T1000 (cell line): ENCODE measurements around the gene STN1.

Experiments
- DNase-seq: peaks from one replicate; lab custom pipeline; 2025; ENCODE audit warnings: mixed read lengths; lab: John Stamatoyannopoulos, UW

STN1 gene

GRCh38 chr10:103929381-103929921 is 11.5 kb upstream of the STN1 start:
- no peak for DNase-seq

GRCh38 chr10:103928784-103929183 is 10.8 kb upstream of the STN1 start:
- no peak for DNase-seq

- no peak for DNase-seq
These were observed 8.8 kb upstream of the STN1 start for GRCh38 chr10:103926722-103927319.

- DNase-seq: no peak
These were observed 7.6 kb upstream of the STN1 start for GRCh38 chr10:103925591-103925990.

- DNase-seq: no peak
These were observed 5.5 kb upstream of the STN1 start for GRCh38 chr10:103923502-103923901.

GRCh38 chr10:103922659-103923058 is 4.7 kb upstream of the STN1 start:
- DNase-seq: no peak

- DNase-seq: no peak
These were observed 3.8 kb upstream of the STN1 start for GRCh38 chr10:103921750-103922195.

- DNase-seq: no peak
These were observed 3.3 kb upstream of the STN1 start for GRCh38 chr10:103921248-103921647.

- no peak for DNase-seq
These were observed 1.7 kb upstream of the STN1 start for GRCh38 chr10:103919648-103920025.

GRCh38 chr10:103917302-103918052 is 507 bp downstream of the STN1 start:
- no peak for DNase-seq

GRCh38 chr10:103916876-103917275 is 1.1 kb downstream of the STN1 start:
- no peak for DNase-seq

- DNase-seq: no peak
These were observed 1.7 kb downstream of the STN1 start for GRCh38 chr10:103916254-103916653.

- no peak for DNase-seq
These were observed 2.2 kb downstream of the STN1 start for GRCh38 chr10:103915796-103916195.

- no peak for DNase-seq
These were observed 5.2 kb downstream of the STN1 start for GRCh38 chr10:103912759-103913158.

- DNase-seq: no peak
These were observed 6.9 kb downstream of the STN1 start for GRCh38 chr10:103911021-103911459.

GRCh38 chr10:103910442-103911012 is 7.5 kb downstream of the STN1 start:
- no peak for DNase-seq

- DNase-seq: no peak
These were observed 12.5 kb downstream of the STN1 start for GRCh38 chr10:103905441-103905840.

GRCh38 chr10:103901299-103901698 is 16.7 kb downstream of the STN1 start:
- DNase-seq: no peak

- no peak for DNase-seq
These were observed 18.7 kb downstream of the STN1 start for GRCh38 chr10:103899312-103899711.

GRCh38 chr10:103897241-103897774 is 20.7 kb downstream of the STN1 start:
- DNase-seq: no peak

GRCh38 chr10:103896225-103896624 is 21.8 kb downstream of the STN1 start:
- no peak for DNase-seq

GRCh38 chr10:103895411-103896186 is 22.4 kb downstream of the STN1 start:
- no peak for DNase-seq
